Fibroblast of lung (primary cell): ENCODE data around the gene CCL17. TPM values are rescaled to one million over a fixed set of nuclear protein-coding genes. Genes with fewer than 3 reads are reported as not detected.

Source experiments
- DNase-seq, 2 donors: peaks; one replicate each; pipeline versions ENCODE4 v3.0.0 to v3.0.0-alpha.2; 2010; ENCODE audit warnings: low read depth in 2 of 2
- H2AFZ ChIP-seq: 2 replicates; pipeline ENCODE4 v1.5.1; 2012; ENCODE audit warnings: low read length, control low read depth, inconsistent platforms
- H3K27ac ChIP-seq: 2 replicates; pipeline ENCODE4 v1.5.1; 2011; ENCODE audit warnings: low read length, control low read depth; ENCODE audit not compliant: insufficient read depth
- H3K27me3 ChIP-seq: 2 replicates; pipeline ENCODE4 v1.5.1; 2011; ENCODE audit warnings: mild to moderate bottlenecking, low read length; ENCODE audit not compliant: control insufficient read depth, insufficient read depth
- H3K36me3 ChIP-seq: 2 replicates; pipeline ENCODE4 v1.5.1; 2011; ENCODE audit warnings: low read length; ENCODE audit not compliant: control insufficient read depth, insufficient read depth
- H3K4me1 ChIP-seq: 2 replicates; pipeline ENCODE4 v1.5.1; 2011; ENCODE audit warnings: low read length; ENCODE audit not compliant: control insufficient read depth, insufficient read depth; ENCODE audit errors: extremely low read depth
- H3K4me2 ChIP-seq: 2 replicates; pipeline ENCODE4 v1.5.1; 2011; ENCODE audit warnings: low read length, control low read depth; ENCODE audit not compliant: insufficient read depth; ENCODE audit errors: extremely low read depth
- H3K4me3 ChIP-seq, 4 experiments: fragments of 200-600 bp in 1 of 4; sonication (generic) in 1 of 4; replicated peaks in 1 of 4; 2 replicates each; pipeline ENCODE4 v1.5.1; 2011 to 2016; ENCODE audit warnings: low read length in 4 of 4, low read depth in 3 of 4, mild to moderate bottlenecking in 3 of 4, control low read depth in 2 of 4, inconsistent platforms in 1 of 4, mixed read lengths in 1 of 4; ENCODE audit not compliant: insufficient read depth in 1 of 4; ENCODE audit errors: control extremely low read depth in 1 of 4
- H3K79me2 ChIP-seq: 2 replicates; pipeline ENCODE4 v1.5.1; 2012; ENCODE audit warnings: mild to moderate bottlenecking, low read length, inconsistent platforms; ENCODE audit not compliant: control insufficient read depth, insufficient read depth
- H3K9ac ChIP-seq: 2 replicates; pipeline ENCODE4 v1.5.1; 2011; ENCODE audit warnings: mild to moderate bottlenecking, low read length, control low read depth; ENCODE audit not compliant: insufficient read depth
- H3K9me3 ChIP-seq: 2 replicates; pipeline ENCODE4 v1.5.1; 2012; ENCODE audit warnings: low read depth, low read length; ENCODE audit not compliant: control insufficient read depth, insufficient read depth
- H4K20me1 ChIP-seq: 2 replicates; pipeline ENCODE4 v1.5.1; 2011; ENCODE audit warnings: low read length; ENCODE audit not compliant: control insufficient read depth, insufficient read depth; ENCODE audit errors: extremely low read depth
- CTCF ChIP-seq, 2 donors: IDR thresholded peaks in 1 of 2; conservative IDR thresholded peaks in 1 of 2; 1 replicate in 1 of 2; 2 replicates in 1 of 2; pipeline ENCODE4 v1.5.1; 2011 to 2012; ENCODE audit warnings: low read length in 2 of 2, control low read depth in 1 of 2, inconsistent platforms in 1 of 2, low read depth in 1 of 2, mild to moderate bottlenecking in 1 of 2
- EZH2 ChIP-seq: IDR thresholded peaks from 2 replicates; pipeline ENCODE4 v1.5.1; 2012; ENCODE audit warnings: low read length, control low read depth, mild to moderate bottlenecking; ENCODE audit errors: missing control alignments
- polyA plus RNA-seq, 2 donors: library from polyadenylated mRNA; depleted of rRNA in 1 of 2; stranded (reverse) in 1 of 2; unstranded in 1 of 2; fragments of >200 nt; gene quantifications; 2 replicates each; pipeline ENCODE4 v1.2.1, GENCODE V29; 2011 to 2012; ENCODE audit warnings: missing spikeins in 1 of 2
- total RNA-seq: library from RNA; depleted of rRNA; stranded (reverse); fragments of >200 nt; gene quantifications from 2 replicates; pipeline ENCODE4 v1.2.1, GENCODE V29; 2014

CCL17 gene
- total and polyA plus RNA-seq, 2 donors (not counting 1 experiment from before 2014, with no cell fraction given): not detected

- H3K9ac ChIP-seq: no peak overlapping the region
- H3K4me1 ChIP-seq: no peaks in the 10 kb centered on the region
- TF ChIP-seq CTCF (conservative IDR thresholded peaks at IDR 0.05 in 1 of 2, IDR thresholded peaks at IDR 0.05 in 1 of 2; ENCODE audit: low read depth in 1 of 2, low read length in 2 of 2) (no peak), EZH2 (no peak)
- H3K79me2 ChIP-seq: no peaks in the 10 kb centered on the region
- peaks cover 15% of the 10 kb centered on the region for H3K36me3 ChIP-seq
- H3K27ac ChIP-seq: no peak overlapping the region
- H3K27me3 ChIP-seq: no peaks in the 10 kb centered on the region
- no peak for DNase-seq
- H2AFZ ChIP-seq: no peak overlapping the region
- no peak overlapping the region for H3K4me3 ChIP-seq
- no peaks in the 10 kb centered on the region for H4K20me1 ChIP-seq
- no peaks in the 10 kb centered on the region for H3K9me3 ChIP-seq
- no peak overlapping the region for H3K4me2 ChIP-seq
Measured at GRCh38 chr16:57430955-57431354, 26.4 kb downstream of the CCL17 start.

GRCh38 chr16:57432505-57432904, 27.9 kb downstream of the CCL17 start:
- Histone ChIP-seq H3K79me2 (no peaks in the 10 kb centered on the region), H3K36me3 (peaks cover 15% of the 10 kb centered on the region)
- no peak for TF ChIP-seq EZH2
- TF ChIP-seq CTCF (conservative IDR thresholded peaks at IDR 0.05 in 1 of 2, IDR thresholded peaks at IDR 0.05 in 1 of 2; ENCODE audit: low read depth in 1 of 2, low read length in 2 of 2): no peak

GRCh38 chr16:57432989-57433388, 28.4 kb downstream of the CCL17 start:
- no peak for DNase-seq
- Histone ChIP-seq H3K79me2 (no peaks in the 10 kb centered on the region), H3K27ac (no peak overlapping the region), H3K36me3 (peaks cover 15% of the 10 kb centered on the region), H3K4me3 (no peak overlapping the region), H3K4me2 (no peak overlapping the region), H2AFZ (no peak overlapping the region), H4K20me1 (no peaks in the 10 kb centered on the region), H3K27me3 (no peaks in the 10 kb centered on the region), H3K9ac (no peak overlapping the region), H3K9me3 (no peaks in the 10 kb centered on the region), H3K4me1 (no peaks in the 10 kb centered on the region)
- TF ChIP-seq EZH2 (no peak), CTCF (conservative IDR thresholded peaks at IDR 0.05 in 1 of 2, IDR thresholded peaks at IDR 0.05 in 1 of 2; ENCODE audit: low read depth in 1 of 2, low read length in 2 of 2) (no peak)

More at GRCh38 chr16:57432505-57432904, 27.9 kb downstream of the CCL17 start:
- no peak for DNase-seq
- Histone ChIP-seq H3K27me3 (no peaks in the 10 kb centered on the region), H4K20me1 (no peaks in the 10 kb centered on the region), H3K9ac (no peak overlapping the region), H3K27ac (no peak overlapping the region), H3K4me1 (no peaks in the 10 kb centered on the region), H3K4me3 (no peak overlapping the region), H3K4me2 (no peak overlapping the region), H3K9me3 (no peaks in the 10 kb centered on the region), H2AFZ (no peak overlapping the region)
